ENCODE data around the gene SMCHD1. TPM values are rescaled to one million over a fixed set of nuclear protein-coding genes. Genes with fewer than 3 reads are reported as not detected.

Gene SMCHD1
- total RNA-seq, 1 experiment from 2014 or later = 48.6 TPM

DNA sequence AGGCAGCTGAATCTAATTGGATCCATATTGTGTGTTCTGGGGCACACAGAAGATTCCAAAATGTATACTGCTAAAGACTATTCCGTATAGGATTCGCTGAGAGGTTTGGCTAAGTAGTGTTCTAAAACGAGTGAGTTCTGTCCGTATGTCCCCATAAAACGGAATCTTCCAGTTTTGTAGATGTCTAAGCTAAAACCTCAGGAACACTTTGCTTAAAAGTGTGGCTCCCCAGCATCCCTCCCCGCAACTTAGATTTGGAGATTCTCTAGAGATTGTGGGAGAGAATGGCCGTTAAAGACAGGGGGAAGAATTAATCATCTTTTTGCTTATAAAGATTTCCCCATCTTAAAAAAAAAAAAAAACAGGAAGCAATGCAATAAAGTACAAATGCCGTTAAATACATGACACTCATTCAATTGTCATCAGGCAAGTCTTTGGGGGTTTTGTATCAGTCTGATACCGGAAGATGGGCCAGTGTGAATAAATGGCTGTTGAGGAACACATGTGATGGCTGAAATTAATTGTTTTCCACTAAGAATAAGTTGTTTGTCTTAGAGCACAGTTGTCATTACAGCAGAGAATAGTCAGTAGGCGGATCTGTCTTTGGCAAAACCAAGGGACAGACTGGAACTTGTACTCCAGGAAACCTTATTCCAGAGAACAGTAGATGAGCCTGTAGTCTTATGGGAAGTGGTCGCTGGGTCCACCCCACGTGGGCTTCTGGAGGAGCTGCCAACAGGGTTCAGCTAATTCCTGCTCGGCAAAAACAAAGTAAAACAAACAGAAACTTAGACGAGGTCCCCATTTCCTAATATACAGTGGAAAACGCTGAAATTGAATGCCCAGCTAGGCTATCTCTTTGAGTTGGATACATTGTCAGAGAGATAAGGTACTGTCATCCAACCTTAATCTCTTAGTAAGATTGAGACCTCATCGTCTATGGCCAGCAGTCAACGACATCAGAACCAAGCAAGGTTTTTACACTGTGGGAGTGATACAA lies 193.0 kb downstream of the SMCHD1 start:
- H4K20me1 ChIP-seq (ENCODE audit: insufficient read depth) = no peaks in the 10 kb centered on the region
- ChIA-PET RAD21 (ENCODE audit: low non-redundant PET in 1 of 2, low total read pairs in 2 of 2, uncharacterized antibody in 2 of 2, unreplicated experiment in 2 of 2) (no interaction called here), POLR2A (no interaction called here), CTCF (no interaction called here)
- intact Hi-C loops (cut with micrococcal nuclease) = no loop called here
- H3K79me2 ChIP-seq (ENCODE audit: insufficient read depth, low read length) = no peaks in the 10 kb centered on the region
- H3K9ac ChIP-seq (ENCODE audit: low read length) = no peak overlapping the region
- peaks cover 0 to 8% of the 10 kb centered on the region in 2 experiments; a peak in 1 of 4 replicates for H3K4me1 ChIP-seq (ENCODE audit: control insufficient read depth in 1 of 2, insufficient read depth in 2 of 2, low read length in 2 of 2)
- no peak overlapping the region for H3K27ac ChIP-seq (ENCODE audit: low read depth, low read length)
- BruUV-seq (replicated peaks) = no TSS peak
- H3K9me3 ChIP-seq (ENCODE audit: control insufficient read depth in 1 of 2, insufficient read depth in 1 of 2, low read depth in 1 of 2, low read length in 2 of 2) = no peaks in the 10 kb centered on the region
- H3K27me3 ChIP-seq (ENCODE audit: insufficient read depth, low read length) = no peaks in the 10 kb centered on the region
- DNase-seq (ENCODE audit: low read depth, low spot score) (no peak), ATAC-seq (no peak)
- H3K36me3 ChIP-seq (ENCODE audit: control insufficient read depth in 1 of 2, insufficient read depth in 2 of 2, low read length in 2 of 2) = no peaks in the 10 kb centered on the region
- TF ChIP-seq, protein P1, sequence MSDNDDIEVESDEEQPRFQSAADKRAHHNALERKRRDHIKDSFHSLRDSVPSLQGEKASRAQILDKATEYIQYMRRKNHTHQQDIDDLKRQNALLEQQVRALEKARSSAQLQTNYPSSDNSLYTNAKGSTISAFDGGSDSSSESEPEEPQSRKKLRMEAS (IDR thresholded peaks at IDR 0.05) = no peak
- TF ChIP-seq CBX3 (IDR thresholded peaks at IDR 0.05; ENCODE audit: low read depth) = no peak
- no peak for TF ChIP-seq JUND (IDR thresholded peaks at IDR 0.05)
- TF ChIP-seq, protein P2, sequence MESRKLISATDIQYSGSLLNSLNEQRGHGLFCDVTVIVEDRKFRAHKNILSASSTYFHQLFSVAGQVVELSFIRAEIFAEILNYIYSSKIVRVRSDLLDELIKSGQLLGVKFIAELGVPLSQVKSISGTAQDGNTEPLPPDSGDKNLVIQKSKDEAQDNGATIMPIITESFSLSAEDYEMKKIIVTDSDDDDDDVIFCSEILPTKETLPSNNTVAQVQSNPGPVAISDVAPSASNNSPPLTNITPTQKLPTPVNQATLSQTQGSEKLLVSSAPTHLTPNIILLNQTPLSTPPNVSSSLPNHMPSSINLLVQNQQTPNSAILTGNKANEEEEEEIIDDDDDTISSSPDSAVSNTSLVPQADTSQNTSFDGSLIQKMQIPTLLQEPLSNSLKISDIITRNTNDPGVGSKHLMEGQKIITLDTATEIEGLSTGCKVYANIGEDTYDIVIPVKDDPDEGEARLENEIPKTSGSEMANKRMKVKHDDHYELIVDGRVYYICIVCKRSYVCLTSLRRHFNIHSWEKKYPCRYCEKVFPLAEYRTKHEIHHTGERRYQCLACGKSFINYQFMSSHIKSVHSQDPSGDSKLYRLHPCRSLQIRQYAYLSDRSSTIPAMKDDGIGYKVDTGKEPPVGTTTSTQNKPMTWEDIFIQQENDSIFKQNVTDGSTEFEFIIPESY (IDR thresholded peaks at IDR 0.05; ENCODE audit: extremely low read depth, insufficient replicate concordance, low read length) = no peak
- no peak for TF ChIP-seq YY1 (IDR thresholded peaks at IDR 0.05; ENCODE audit: extremely low read depth, insufficient replicate concordance, low read depth, low read length)
- TF ChIP-seq SIN3A (IDR thresholded peaks at IDR 0.05; ENCODE audit: low read depth) = no peak
- no peak for TF ChIP-seq EGR1 (IDR thresholded peaks at IDR 0.05; ENCODE audit: low read depth)
- no peak for TF ChIP-seq POLR2AphosphoS5 (IDR thresholded peaks at IDR 0.05; ENCODE audit: low read depth, low read length)
- no peak for TF ChIP-seq TCF7L2 (IDR thresholded peaks at IDR 0.05; ENCODE audit: borderline replicate concordance, extremely low read depth, insufficient read depth, insufficient read length)
- no peak for TF ChIP-seq POLR2A (IDR thresholded peaks at IDR 0.05; ENCODE audit: borderline replicate concordance, extremely low read depth, insufficient read depth, insufficient read length)
- TF ChIP-seq ELF1 (IDR thresholded peaks at IDR 0.05; ENCODE audit: borderline replicate concordance, low read depth) = no peak
- TF ChIP-seq ZNF274 (IDR thresholded peaks at IDR 0.05; ENCODE audit: low read depth, low read length) = no peak
- TF ChIP-seq CTCF (IDR thresholded peaks at IDR 0.05 in 2 of 3, conservative IDR thresholded peaks at IDR 0.05 in 1 of 3; ENCODE audit: borderline replicate concordance in 1 of 3, insufficient read depth in 1 of 3, low read depth in 2 of 3, low read length in 2 of 3) = no peak
- no peak for TF ChIP-seq SRF (IDR thresholded peaks at IDR 0.05; ENCODE audit: low read depth)
- no peak for TF ChIP-seq SP1 (IDR thresholded peaks at IDR 0.05; ENCODE audit: low read depth)
- TF ChIP-seq RAD21 (IDR thresholded peaks at IDR 0.05; ENCODE audit: low read depth) = no peak
- TF ChIP-seq FOSL1 (IDR thresholded peaks at IDR 0.05; ENCODE audit: low read depth) = no peak
- no peak overlapping the region for H3K4me2 ChIP-seq (ENCODE audit: low read length)
- H3K4me3 ChIP-seq (replicated peaks in 1 of 2; ENCODE audit: low read depth in 1 of 2, low read length in 2 of 2) = no peak overlapping the region
- no peaks in the 10 kb centered on the region for H3K9me2 ChIP-seq (ENCODE audit: insufficient read depth)
- no peak overlapping the region for H2AFZ ChIP-seq (ENCODE audit: low read depth, low read length, poor library complexity, severe bottlenecking)
